ENCODE results near the gene MORC3. TPM values are rescaled to one million over a fixed set of nuclear protein-coding genes. Genes with fewer than 3 reads are reported as not detected.

MORC3 gene
- total RNA-seq, 1 donor from 2014 or later, result 29.2 TPM

GRCh38 chr21:36347278-36347961, 27.4 kb downstream of the MORC3 start:
- Histone ChIP-seq H3K79me2 (ENCODE audit: insufficient read depth, low read length) (peaks cover 34% of the 10 kb centered on the region), H2AFZ (ENCODE audit: low read depth, low read length) (no peak overlapping the region), H4K20me1 (ENCODE audit: insufficient read depth, low read length) (peaks cover 7% of the 10 kb centered on the region), H3K36me3 (ENCODE audit: insufficient read depth, low read length) (peaks cover 41% of the 10 kb centered on the region), H3K9me3 (ENCODE audit: insufficient read depth, low read depth, low read length) (no peaks in the 10 kb centered on the region), H3K27me3 (ENCODE audit: insufficient read depth, low read length) (no peaks in the 10 kb centered on the region), H3K27ac (ENCODE audit: low read depth, low read length) (peak overlapping the region; percentile 40), H3K4me3 (ENCODE audit: insufficient read depth, low read depth, low read length) (no peak overlapping the region), H3K4me1 (ENCODE audit: insufficient read depth, low read length) (peaks cover 18% of the 10 kb centered on the region), H3K4me2 (ENCODE audit: low read length) (peak overlapping the region; percentile 12), H3K9ac (ENCODE audit: low read length) (peak overlapping the region; percentile 2)
- H3K9me3 Mint-ChIP-seq (ENCODE audit: unreplicated experiment), result no peaks in the 10 kb centered on the region
- peaks cover 6% of the 10 kb centered on the region for H3K36me3 Mint-ChIP-seq (ENCODE audit: low read depth, unreplicated experiment)
- no peaks in the 10 kb centered on the region for H3K27me3 Mint-ChIP-seq (ENCODE audit: low read depth, unreplicated experiment)
- DNase-seq (ENCODE audit: low read depth) (peak; percentile 42), FAIRE-seq (no peak)
- TF ChIP-seq EZH2 (IDR thresholded peaks at IDR 0.05; ENCODE audit: insufficient read depth, low read length), result no peak
- no peak for TF ChIP-seq CTCF (IDR thresholded peaks at IDR 0.05; ENCODE audit: insufficient read depth, low read depth, low read length)
- peaks cover 16% of the 10 kb centered on the region for H3K4me1 Mint-ChIP-seq (ENCODE audit: low read depth, unreplicated experiment)
- no peak overlapping the region for H3K4me3 Mint-ChIP-seq (ENCODE audit: unreplicated experiment)
- H3K27ac Mint-ChIP-seq (ENCODE audit: unreplicated experiment), result no peak overlapping the region

- H3K9ac ChIP-seq (ENCODE audit: low read length), result peak overlapping the region; percentile 2
- TF ChIP-seq CTCF (IDR thresholded peaks at IDR 0.05; ENCODE audit: insufficient read depth, low read depth, low read length), result no peak
- TF ChIP-seq EZH2 (IDR thresholded peaks at IDR 0.05; ENCODE audit: insufficient read depth, low read length), result no peak
- H3K27ac Mint-ChIP-seq (ENCODE audit: unreplicated experiment), result peak overlapping the region; percentile 75
- peaks cover 16% of the 10 kb centered on the region for H3K4me1 Mint-ChIP-seq (ENCODE audit: low read depth, unreplicated experiment)
- no peaks in the 10 kb centered on the region for H3K27me3 ChIP-seq (ENCODE audit: insufficient read depth, low read length)
- peaks cover 18% of the 10 kb centered on the region for H3K4me1 ChIP-seq (ENCODE audit: insufficient read depth, low read length)
- no peak overlapping the region for H2AFZ ChIP-seq (ENCODE audit: low read depth, low read length)
- no peaks in the 10 kb centered on the region for H3K9me3 ChIP-seq (ENCODE audit: insufficient read depth, low read depth, low read length)
- peak overlapping the region; percentile 40 for H3K27ac ChIP-seq (ENCODE audit: low read depth, low read length)
- no peaks in the 10 kb centered on the region for H3K9me3 Mint-ChIP-seq (ENCODE audit: unreplicated experiment)
- H3K36me3 ChIP-seq (ENCODE audit: insufficient read depth, low read length), result peaks cover 42% of the 10 kb centered on the region
- H3K36me3 Mint-ChIP-seq (ENCODE audit: low read depth, unreplicated experiment), result peaks cover 6% of the 10 kb centered on the region
- H3K4me3 Mint-ChIP-seq (ENCODE audit: unreplicated experiment), result no peak overlapping the region
- FAIRE-seq (no peak), DNase-seq (ENCODE audit: low read depth) (peak; percentile 45)
- peaks cover 7% of the 10 kb centered on the region for H4K20me1 ChIP-seq (ENCODE audit: insufficient read depth, low read length)
- no peaks in the 10 kb centered on the region for H3K27me3 Mint-ChIP-seq (ENCODE audit: low read depth, unreplicated experiment)
- peak overlapping the region; percentile 12 for H3K4me2 ChIP-seq (ENCODE audit: low read length)
- H3K4me3 ChIP-seq (ENCODE audit: insufficient read depth, low read depth, low read length), result no peak overlapping the region
- H3K79me2 ChIP-seq (ENCODE audit: insufficient read depth, low read length), result peaks cover 38% of the 10 kb centered on the region
Measured at GRCh38 chr21:36347962-36348328, 27.9 kb downstream of the MORC3 start.

- FAIRE-seq, result no peak
Measured at GRCh38 chr21:36349315-36349714, 29.3 kb downstream of the MORC3 start.

More at GRCh38 chr21:36349315-36349714, 29.3 kb downstream of the MORC3 start:
- Mint-ChIP-seq H3K9me3 (ENCODE audit: unreplicated experiment) (no peaks in the 10 kb centered on the region), H3K27ac (ENCODE audit: unreplicated experiment) (peak overlapping the region; percentile 62), H3K36me3 (ENCODE audit: low read depth, unreplicated experiment) (peaks cover 6% of the 10 kb centered on the region), H3K4me1 (ENCODE audit: low read depth, unreplicated experiment) (peaks cover 16% of the 10 kb centered on the region), H3K27me3 (ENCODE audit: low read depth, unreplicated experiment) (no peaks in the 10 kb centered on the region), H3K4me3 (ENCODE audit: unreplicated experiment) (no peak overlapping the region)
- Histone ChIP-seq H3K27me3 (ENCODE audit: insufficient read depth, low read length) (no peaks in the 10 kb centered on the region), H3K4me1 (ENCODE audit: insufficient read depth, low read length) (peaks cover 18% of the 10 kb centered on the region), H4K20me1 (ENCODE audit: insufficient read depth, low read length) (peaks cover 7% of the 10 kb centered on the region), H3K27ac (ENCODE audit: low read depth, low read length) (no peak overlapping the region), H3K9ac (ENCODE audit: low read length) (no peak overlapping the region), H3K4me2 (ENCODE audit: low read length) (no peak overlapping the region), H3K36me3 (ENCODE audit: insufficient read depth, low read length) (peaks cover 39% of the 10 kb centered on the region), H3K79me2 (ENCODE audit: insufficient read depth, low read length) (peaks cover 38% of the 10 kb centered on the region), H3K4me3 (ENCODE audit: insufficient read depth, low read depth, low read length) (no peak overlapping the region), H2AFZ (ENCODE audit: low read depth, low read length) (no peak overlapping the region), H3K9me3 (ENCODE audit: insufficient read depth, low read depth, low read length) (no peaks in the 10 kb centered on the region)
- DNase-seq (ENCODE audit: low read depth), result no peak
- TF ChIP-seq CTCF (IDR thresholded peaks at IDR 0.05; ENCODE audit: insufficient read depth, low read depth, low read length), result no peak
- no peak for TF ChIP-seq EZH2 (IDR thresholded peaks at IDR 0.05; ENCODE audit: insufficient read depth, low read length)

All from astrocyte (in vitro differentiated cells and primary cell).